Thoracic aorta (tissue), 2 donors: Measurements from ENCODE around the gene GZF1. TPM values are rescaled to one million over a fixed set of nuclear protein-coding genes. Genes with fewer than 3 reads are reported as not detected.

Experiments
- ATAC-seq: fragments of 150-250 bp; one replicate; pipeline ENCODE4 v1.8.0; 2017; ENCODE audit warnings: low read depth; ENCODE audit not compliant: insufficient number of reproducible peaks, low FRiP score
- DNase-seq: peaks from one replicate; pipeline ENCODE4 v3.0.0-alpha.2; 2020; ENCODE audit warnings: low spot score
- H3K27ac ChIP-seq, 2 donors: fragments of 200-600 bp; sonication (generic); 1 replicate in 1 of 2; 2 replicates in 1 of 2; pipeline ENCODE4 v1.5.1; 2016; ENCODE audit warnings: mild to moderate bottlenecking in 2 of 2, moderate library complexity in 2 of 2
- H3K27me3 ChIP-seq: fragments of 200-600 bp; sonication (generic); replicated peaks from 2 replicates; pipeline ENCODE4 v1.6.0; 2016; ENCODE audit warnings: mild to moderate bottlenecking; ENCODE audit not compliant: insufficient read depth
- H3K36me3 ChIP-seq: fragments of 200-600 bp; sonication (generic); one replicate; pipeline ENCODE4 v1.5.1; 2016
- H3K4me1 ChIP-seq, 2 donors: fragments of 200-600 bp; sonication (generic); 1 replicate in 1 of 2; 2 replicates in 1 of 2; pipeline versions ENCODE4 v1.5.1 to v1.6.0; 2016; ENCODE audit warnings: low read depth in 2 of 2, mild to moderate bottlenecking in 1 of 2; ENCODE audit not compliant: control insufficient read depth in 1 of 2
- H3K4me3 ChIP-seq: fragments of 200-600 bp; sonication (generic); 2 replicates; pipeline ENCODE4 v1.5.1; 2016; ENCODE audit warnings: mild to moderate bottlenecking
- H3K9me3 ChIP-seq: fragments of 200-600 bp; sonication (generic); 2 replicates; pipeline ENCODE4 v1.5.1; 2016
- CTCF ChIP-seq: fragments of 200-600 bp; sonication (generic); IDR thresholded peaks from one replicate; pipeline ENCODE4 v1.5.1; 2019; ENCODE audit warnings: antibody characterized with exemption
- total RNA-seq, 2 donors: library from RNA; depleted of rRNA; stranded (reverse); fragments of >200 nt; gene quantifications; one replicate each; pipeline versions ENCODE4 v1.1.0 to v1.2.3, GENCODE V29; 2016

Gene GZF1
- total RNA-seq, 2 donors from 2014 or later = 14.5 to 18.9 TPM

- TF ChIP-seq CTCF = no peak
- Histone ChIP-seq H3K9me3 (no peaks in the 10 kb centered on the region), H3K4me1 (no peaks in the 10 kb centered on the region), H3K36me3 (no peaks in the 10 kb centered on the region), H3K4me3 (no peak overlapping the region), H3K27ac (no peak overlapping the region), H3K27me3 (no peaks in the 10 kb centered on the region)
- no peak for ATAC-seq
- no peak for DNase-seq
These were observed 34.2 kb upstream of the GZF1 start for GRCh38 chr20:23327617-23328333.

- Histone ChIP-seq H3K36me3 (no peaks in the 10 kb centered on the region), H3K27me3 (no peaks in the 10 kb centered on the region), H3K4me3 (no peak overlapping the region), H3K9me3 (no peaks in the 10 kb centered on the region), H3K4me1 (no peaks in the 10 kb centered on the region), H3K27ac (no peak overlapping the region)
- TF ChIP-seq CTCF = no peak
- DNase-seq (no peak), ATAC-seq (no peak)
These were observed 30.3 kb upstream of the GZF1 start for GRCh38 chr20:23331450-23332350.

DNA sequence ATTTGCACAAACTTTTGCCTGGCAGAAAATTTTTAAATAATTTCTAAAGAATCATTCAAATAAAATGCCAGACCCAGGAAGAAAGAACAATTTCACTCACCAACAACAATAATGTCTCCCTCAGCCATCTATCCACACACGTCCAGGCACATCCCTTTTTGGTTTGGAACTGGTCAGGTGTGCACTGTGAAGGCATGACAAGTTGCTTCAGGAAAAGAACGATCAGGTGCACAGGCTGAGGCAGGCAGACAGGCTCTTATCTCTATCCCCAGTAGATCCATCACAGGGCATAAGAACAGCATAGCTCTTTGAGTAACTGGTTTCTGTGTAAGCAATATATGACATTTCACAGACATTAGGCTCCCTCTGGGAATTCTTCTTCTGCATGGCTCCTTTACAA is 29.5 kb upstream of the GZF1 start:
- Histone ChIP-seq H3K4me1 (no peaks in the 10 kb centered on the region), H3K4me3 (no peak overlapping the region), H3K27ac (no peak overlapping the region), H3K36me3 (no peaks in the 10 kb centered on the region), H3K27me3 (no peaks in the 10 kb centered on the region), H3K9me3 (no peaks in the 10 kb centered on the region)
- ATAC-seq (no peak), DNase-seq (no peak)
- TF ChIP-seq CTCF = no peak

DNA sequence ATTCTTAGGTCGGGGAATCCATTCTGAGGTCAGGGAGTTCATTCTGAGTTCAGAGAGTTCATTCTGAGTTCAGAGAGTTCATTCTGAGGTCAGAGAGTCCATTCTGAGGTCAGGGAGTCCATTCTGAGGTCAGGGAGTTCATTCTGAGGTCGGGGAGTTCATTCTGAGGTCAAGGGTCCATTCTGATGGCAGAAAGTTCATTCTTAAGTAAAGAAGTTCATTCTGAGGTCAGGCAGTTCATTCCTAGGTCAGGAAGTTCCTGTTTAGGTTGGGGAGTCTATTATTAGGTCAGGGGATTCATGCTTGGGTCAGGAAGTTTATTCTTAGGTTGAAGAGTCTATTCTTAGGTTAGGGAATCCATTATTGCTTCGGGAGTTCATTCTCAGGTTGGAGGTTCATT is 27.9 kb upstream of the GZF1 start:
- Histone ChIP-seq H3K36me3 (no peaks in the 10 kb centered on the region), H3K4me1 (no peaks in the 10 kb centered on the region), H3K27ac (no peak overlapping the region), H3K9me3 (no peaks in the 10 kb centered on the region), H3K27me3 (no peaks in the 10 kb centered on the region), H3K4me3 (no peak overlapping the region)
- DNase-seq (no peak), ATAC-seq (no peak)
- no peak for TF ChIP-seq CTCF

- TF ChIP-seq CTCF = no peak
- H3K27me3 ChIP-seq = no peaks in the 10 kb centered on the region
- DNase-seq = no peak
- H3K4me3 ChIP-seq = no peak overlapping the region
- H3K27ac ChIP-seq = no peak overlapping the region
- no peaks in the 10 kb centered on the region for H3K36me3 ChIP-seq
- H3K4me1 ChIP-seq = no peaks in the 10 kb centered on the region
- ATAC-seq = no peak
- H3K9me3 ChIP-seq = no peaks in the 10 kb centered on the region
These were observed 26.5 kb upstream of the GZF1 start for GRCh38 chr20:23335521-23335920.
